SW480 (cell line): Measurements from ENCODE around the gene MOK.
A peak's percentile ranks its signal among the peaks of the same experiment; 100 is the strongest.

Experiments
- DNase-seq: peaks from one replicate; pipeline ENCODE4 v3.0.0-alpha.2; 2016; ENCODE audit warnings: low spot score

The MOK gene

GRCh38 chr14:102283631-102284129 lies 21.3 kb downstream of the MOK start:
- no peak for DNase-seq

GRCh38 chr14:102282751-102283465 lies 22.1 kb downstream of the MOK start:
- DNase-seq: no peak

DNA sequence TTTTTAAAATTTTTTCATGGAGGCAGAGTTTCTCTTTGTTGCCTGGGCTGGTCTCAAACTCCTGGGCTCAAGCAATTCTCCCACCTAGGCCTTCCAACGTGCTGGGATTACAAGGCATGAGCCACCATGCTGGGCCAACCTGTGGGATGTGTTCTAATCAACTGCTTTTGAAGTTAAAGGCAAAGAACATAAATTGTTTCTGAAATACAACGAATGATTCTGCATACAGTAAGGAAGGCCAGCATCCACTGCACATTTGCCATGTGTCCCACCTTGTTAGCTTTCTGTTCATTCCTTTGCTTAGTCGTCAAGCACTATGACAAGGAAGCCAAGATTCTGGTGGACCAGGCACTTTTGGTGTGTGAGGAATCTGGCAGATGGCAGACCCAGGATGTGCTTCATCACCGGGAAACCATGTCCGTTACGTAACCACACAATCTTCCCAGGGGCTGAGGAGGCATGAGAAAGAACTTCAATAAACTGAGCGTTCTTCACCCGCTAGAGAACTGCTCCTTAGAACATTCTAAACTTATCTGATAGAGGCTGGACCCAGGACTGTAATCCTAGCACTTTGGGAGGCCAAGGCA lies 24.5 kb downstream of the MOK start:
- peak; percentile 11 for DNase-seq

GRCh38 chr14:102279688-102280348 lies 25.1 kb downstream of the MOK start:
- DNase-seq: peak; percentile 77

DNA sequence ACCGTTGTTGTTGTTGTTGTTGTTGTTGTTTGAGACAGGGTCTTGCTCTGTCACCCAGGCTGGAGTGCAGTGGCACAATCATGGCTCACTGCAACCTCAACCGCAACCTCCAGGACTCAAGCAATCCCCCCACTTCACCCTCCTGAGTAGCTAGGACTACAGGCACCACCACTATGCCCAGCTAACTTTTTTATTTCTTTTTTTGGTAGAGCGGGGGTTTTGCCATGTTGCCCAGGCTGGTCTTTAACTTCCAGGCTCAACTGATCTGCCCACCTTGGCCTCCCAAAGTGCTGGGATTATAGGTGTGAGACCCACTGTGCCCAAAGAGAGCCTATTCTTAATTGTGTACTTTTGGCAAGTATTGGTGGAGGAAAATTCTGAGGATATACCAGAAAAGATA lies 25.7 kb downstream of the MOK start:
- DNase-seq: no peak

GRCh38 chr14:102278631-102278935 lies 26.4 kb downstream of the MOK start:
- DNase-seq: no peak

DNA sequence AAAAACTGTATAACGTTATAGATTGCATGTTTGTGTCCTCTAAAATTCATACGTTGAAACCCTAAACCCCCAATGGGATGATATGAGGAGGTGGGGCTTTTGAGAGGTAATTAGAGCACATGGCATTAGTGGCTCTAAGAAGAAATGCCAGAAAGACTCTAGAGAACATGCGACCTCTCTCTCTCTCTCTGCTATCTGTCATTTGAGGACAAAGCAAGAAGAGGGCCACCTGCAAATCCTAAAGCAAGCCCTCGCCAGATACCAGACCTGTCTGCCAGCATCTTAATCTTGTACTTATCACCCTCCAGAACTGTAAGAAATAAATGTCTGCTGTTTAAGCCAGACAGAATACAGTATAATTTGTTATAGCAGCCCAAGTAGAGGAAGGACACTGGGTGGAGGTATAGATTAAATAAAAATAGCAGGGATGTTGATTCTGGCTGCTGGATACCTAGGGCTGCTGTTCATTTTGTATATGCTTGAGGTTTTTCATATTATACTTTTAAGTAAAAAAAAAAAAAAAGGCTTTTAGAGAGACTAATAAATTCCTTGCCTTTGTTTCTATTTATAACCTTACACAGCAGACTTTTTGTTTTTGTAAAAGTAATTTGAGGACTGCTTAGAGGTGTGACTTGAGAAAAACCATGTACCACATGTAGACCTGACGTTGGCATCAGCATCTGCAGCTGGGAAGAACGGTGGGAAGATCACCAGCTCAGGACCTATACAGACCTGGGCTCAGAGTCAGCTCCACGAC lies 26.9 kb downstream of the MOK start:
- DNase-seq: no peak

- DNase-seq: no peak
These were observed 29.1 kb downstream of the MOK start for GRCh38 chr14:102275866-102276265.

- no peak for DNase-seq
These were observed 32.6 kb downstream of the MOK start for GRCh38 chr14:102272392-102272791.

DNA sequence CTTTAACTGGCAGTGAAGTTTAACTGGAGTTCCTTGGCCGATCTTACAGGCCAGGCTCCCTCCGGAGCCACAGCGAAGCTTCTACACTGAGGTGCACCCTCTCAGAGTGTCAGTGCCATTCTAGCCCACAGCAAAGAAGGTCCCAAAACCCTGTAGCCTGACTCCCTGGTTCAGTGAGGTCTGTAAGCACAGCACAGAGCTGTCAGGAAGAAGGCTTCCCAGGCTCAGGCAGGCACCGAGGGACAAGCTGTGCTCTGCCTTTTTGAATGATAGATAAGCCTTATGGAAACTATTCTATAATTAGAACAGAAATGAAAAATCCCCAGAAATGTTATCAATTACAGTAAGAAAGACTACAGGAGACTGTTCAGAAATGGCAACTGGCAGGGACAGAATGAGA lies 40.2 kb downstream of the MOK start:
- no peak for DNase-seq

DNA sequence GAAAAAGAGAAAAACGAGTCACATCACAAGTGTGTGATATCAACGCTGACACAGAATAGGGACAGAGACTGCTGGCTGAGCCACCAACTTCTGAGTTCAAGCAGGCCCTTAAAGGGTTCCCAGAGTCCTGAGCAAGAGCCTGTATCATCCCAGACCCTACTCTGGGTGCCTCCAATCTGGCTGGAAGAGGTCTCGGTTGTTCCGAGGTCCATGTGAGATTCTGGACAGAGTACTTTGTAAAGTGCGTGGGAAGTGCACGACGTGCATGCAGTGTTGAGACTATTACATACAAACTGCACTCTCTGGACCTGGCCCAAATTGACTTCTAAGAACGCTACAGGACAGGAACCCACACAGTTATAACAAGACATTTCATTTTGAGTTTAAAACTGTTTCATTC lies 40.6 kb downstream of the MOK start:
- DNase-seq: no peak

- peak; percentile 21 for DNase-seq
These were observed 42.0 kb downstream of the MOK start for GRCh38 chr14:102262929-102263462.

- no peak for DNase-seq
These were observed 46.8 kb downstream of the MOK start for GRCh38 chr14:102258136-102258535.

DNA sequence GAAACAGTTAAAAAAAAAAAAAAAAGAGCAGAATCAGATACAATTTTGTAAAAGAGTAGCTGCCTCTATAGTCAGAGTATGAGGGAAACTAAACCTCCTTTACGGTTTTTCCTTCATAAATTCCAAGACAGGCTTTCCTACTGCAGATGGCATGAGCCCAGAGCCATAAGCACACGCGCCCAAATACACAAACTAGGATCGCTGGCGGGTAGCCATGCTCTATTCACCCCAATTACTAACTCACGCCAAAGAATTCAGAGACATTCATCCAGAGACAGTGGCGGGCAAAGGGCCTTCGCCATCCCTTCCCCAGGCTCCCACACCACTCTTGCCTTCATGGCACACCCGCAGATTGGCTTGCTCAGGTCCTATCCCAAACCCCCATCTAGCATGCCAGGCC lies 48.2 kb downstream of the MOK start:
- no peak for DNase-seq

DNA sequence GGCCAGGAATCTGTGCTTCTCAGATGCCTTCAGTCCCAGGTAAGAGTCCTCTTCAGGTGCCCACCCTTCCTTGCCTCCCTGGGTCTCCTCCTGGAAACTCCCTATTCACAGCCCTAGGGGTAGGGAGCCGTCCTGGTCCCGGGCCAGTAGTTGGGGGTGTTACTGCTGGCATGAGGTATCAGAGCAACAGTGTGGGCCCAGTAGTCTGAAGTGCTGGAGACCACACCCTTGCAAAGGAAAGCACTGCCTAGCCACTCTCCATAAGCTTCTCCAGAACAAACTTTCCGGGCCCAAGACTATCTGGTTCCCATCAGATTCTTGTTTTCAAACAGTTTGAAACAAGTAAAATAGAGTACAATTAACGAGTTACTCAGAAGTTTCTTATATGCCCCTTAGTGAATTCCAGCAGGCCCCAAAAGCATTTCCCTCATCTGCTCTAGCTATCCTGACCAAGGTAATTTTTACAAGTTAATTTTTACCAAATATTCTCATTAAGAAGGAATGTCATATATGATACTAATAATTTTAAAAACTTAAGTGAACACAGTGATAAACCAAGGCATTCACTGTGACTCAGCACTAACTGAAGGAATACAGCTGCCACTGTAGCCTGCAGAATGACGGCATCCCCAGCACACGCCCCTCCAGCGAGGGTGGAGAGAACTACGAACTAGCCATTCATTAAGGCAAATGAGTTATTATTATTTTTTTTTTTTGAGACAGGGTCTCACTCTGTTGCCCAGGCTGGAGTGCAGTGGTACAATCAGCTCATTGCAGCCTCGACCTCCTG lies 49.4 kb downstream of the MOK start:
- DNase-seq: no peak

DNA sequence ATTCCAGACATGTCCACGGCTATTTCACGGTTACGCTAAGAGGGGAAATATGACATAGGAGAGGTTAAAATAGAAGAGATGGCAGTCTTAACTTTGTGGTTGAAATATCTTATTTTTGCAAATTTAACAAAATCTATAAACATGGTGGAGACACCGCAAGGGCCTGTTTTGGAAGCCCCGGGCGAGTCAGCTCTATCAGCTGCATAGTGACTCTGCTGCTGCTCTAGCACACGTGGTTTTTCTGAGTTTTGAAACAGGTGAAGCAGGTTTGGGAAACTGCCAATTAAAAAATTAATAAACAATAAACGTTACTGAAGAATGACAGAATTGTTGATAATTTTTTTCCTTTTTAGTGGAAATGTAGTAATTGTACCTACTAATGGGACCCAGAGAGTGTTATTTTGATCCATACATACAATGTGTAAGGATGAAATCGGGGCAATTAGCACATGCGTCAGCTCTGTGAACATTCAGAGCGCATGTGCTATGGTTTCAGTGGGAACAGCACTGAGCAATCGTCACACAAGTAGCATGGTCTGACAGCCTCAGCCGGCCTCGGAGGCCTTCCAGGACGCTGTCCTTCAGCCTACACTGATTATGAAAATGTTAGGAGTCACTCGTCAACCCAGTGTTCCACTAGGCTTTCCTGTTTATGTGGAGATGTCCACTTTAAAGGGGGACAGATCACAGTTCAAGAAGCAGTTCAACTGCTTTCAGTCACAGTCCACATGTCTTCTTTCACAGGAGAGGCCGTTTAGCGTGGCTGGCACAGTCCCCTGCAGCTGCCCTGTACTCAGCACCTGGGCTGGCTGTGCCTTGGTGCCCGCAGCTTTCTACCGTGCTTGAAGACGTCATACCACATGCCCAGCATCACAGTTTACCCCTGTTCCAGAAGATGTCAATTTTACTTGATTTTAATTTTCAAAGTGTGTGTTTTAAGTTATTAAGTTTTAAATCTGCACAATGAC lies 51.8 kb downstream of the MOK start:
- no peak for DNase-seq

- DNase-seq: no peak
These were observed 53.8 kb downstream of the MOK start for GRCh38 chr14:102251161-102251560.

GRCh38 chr14:102250636-102251035 lies 54.3 kb downstream of the MOK start:
- DNase-seq: no peak

- DNase-seq: no peak
These were observed 55.0 kb downstream of the MOK start for GRCh38 chr14:102249981-102250380.

GRCh38 chr14:102249041-102249440 lies 55.9 kb downstream of the MOK start:
- no peak for DNase-seq

- no peak for DNase-seq
These were observed 56.8 kb downstream of the MOK start for GRCh38 chr14:102248121-102248520.
